GM12875 (cell line): ENCODE measurements around the gene FBXO11.

ENCODE experiments used
- H3K4me3 ChIP-seq: one replicate; pipeline ENCODE4 v1.5.1; 2011; ENCODE audit warnings: low read depth, low read length, control low read depth
- CTCF ChIP-seq: IDR thresholded peaks from 2 replicates; pipeline ENCODE4 v1.5.1; 2011; ENCODE audit warnings: low read depth, mild to moderate bottlenecking, control low read depth, inconsistent platforms, low read length, moderate library complexity, borderline replicate concordance; ENCODE audit not compliant: insufficient read depth

FBXO11 gene

GRCh38 chr2:47815764-47816163 is 90.5 kb downstream of the FBXO11 start:
- TF ChIP-seq CTCF, result no peak

GRCh38 chr2:47811668-47812067 is 94.6 kb downstream of the FBXO11 start:
- no peak for TF ChIP-seq CTCF
- no peak overlapping the region for H3K4me3 ChIP-seq

More at GRCh38 chr2:47815764-47816163, 90.5 kb downstream of the FBXO11 start:
- no peak overlapping the region for H3K4me3 ChIP-seq

- TF ChIP-seq CTCF, result no peak
Measured at GRCh38 chr2:47810850-47811249, 95.4 kb downstream of the FBXO11 start.

GRCh38 chr2:47809903-47810302 is 96.4 kb downstream of the FBXO11 start:
- H3K4me3 ChIP-seq, result no peak overlapping the region
- no peak for TF ChIP-seq CTCF

More at GRCh38 chr2:47810850-47811249, 95.4 kb downstream of the FBXO11 start:
- H3K4me3 ChIP-seq, result no peak overlapping the region

GRCh38 chr2:47808614-47809013 is 97.7 kb downstream of the FBXO11 start:
- TF ChIP-seq CTCF, result no peak
- H3K4me3 ChIP-seq, result no peak overlapping the region

- no peak overlapping the region for H3K4me3 ChIP-seq
- no peak for TF ChIP-seq CTCF
Measured at GRCh38 chr2:47805850-47806249, 100.4 kb downstream of the FBXO11 start.

GRCh38 chr2:47803770-47804169 is 102.5 kb downstream of the FBXO11 start:
- TF ChIP-seq CTCF, result no peak

More at GRCh38 chr2:47803770-47804169, 102.5 kb downstream of the FBXO11 start:
- no peak overlapping the region for H3K4me3 ChIP-seq
